Measurements from ENCODE around the gene UNC13B.

UNC13B gene

GRCh38 chr9:35303567-35303966 is 141.8 kb downstream of the UNC13B start:
- no peak for TF ChIP-seq CTCF (conservative IDR thresholded peaks at IDR 0.05)
- H3K27ac ChIP-seq: no peak overlapping the region

- TF ChIP-seq CTCF (conservative IDR thresholded peaks at IDR 0.05): no peak
- H3K27ac ChIP-seq: no peak overlapping the region
Observed at GRCh38 chr9:35306283-35306682, 144.5 kb downstream of the UNC13B start.

GRCh38 chr9:35308316-35308715 is 146.5 kb downstream of the UNC13B start:
- TF ChIP-seq CTCF (conservative IDR thresholded peaks at IDR 0.05): no peak
- H3K27ac ChIP-seq: no peak overlapping the region

- H3K27ac ChIP-seq: no peak overlapping the region
- TF ChIP-seq CTCF (conservative IDR thresholded peaks at IDR 0.05): no peak
Observed at GRCh38 chr9:35311891-35312639, 150.3 kb downstream of the UNC13B start.

- TF ChIP-seq CTCF (conservative IDR thresholded peaks at IDR 0.05): no peak
- no peak overlapping the region for H3K27ac ChIP-seq
Observed at GRCh38 chr9:35313460-35313859, 151.7 kb downstream of the UNC13B start.

- no peak for TF ChIP-seq CTCF (conservative IDR thresholded peaks at IDR 0.05)
- H3K27ac ChIP-seq: no peak overlapping the region
Observed at GRCh38 chr9:35313916-35314315, 152.1 kb downstream of the UNC13B start.

- no peak overlapping the region for H3K27ac ChIP-seq
- no peak for TF ChIP-seq CTCF (conservative IDR thresholded peaks at IDR 0.05)
Observed at GRCh38 chr9:35318741-35319140, 156.9 kb downstream of the UNC13B start.
